HEK293T (cell line): ENCODE results near the gene DST.

Experiments
- ARNT ChIP-seq: fragments of 450-650 bp; IDR thresholded peaks from 2 replicates; pipeline ENCODE4 v1.6.1; 2017; ENCODE audit warnings: mild to moderate bottlenecking
- BHLHE40 ChIP-seq: fragments of 450-650 bp; IDR thresholded peaks from 2 replicates; pipeline ENCODE4 v1.6.1; 2016; ENCODE audit warnings: mild to moderate bottlenecking, moderate library complexity, borderline replicate concordance
- CTBP1 ChIP-seq: fragments of 450-650 bp; IDR thresholded peaks from 2 replicates; pipeline ENCODE4 v1.6.1; 2016; ENCODE audit warnings: borderline replicate concordance
- ELF4 ChIP-seq: fragments of 450-650 bp; IDR thresholded peaks from 2 replicates; pipeline ENCODE4 v1.6.1; 2017; ENCODE audit warnings: antibody characterized with exemption
- FOXA1 ChIP-seq: fragments of 450-650 bp; IDR thresholded peaks from 2 replicates; pipeline ENCODE4 v1.6.1; 2016; ENCODE audit warnings: mild to moderate bottlenecking
- FOXM1 ChIP-seq: fragments of 450-650 bp; IDR thresholded peaks from 2 replicates; pipeline ENCODE4 v1.6.1; 2017; ENCODE audit warnings: mild to moderate bottlenecking, borderline replicate concordance
- HDGF ChIP-seq: fragments of 450-650 bp; IDR thresholded peaks from 2 replicates; pipeline ENCODE4 v1.6.1; 2017; ENCODE audit warnings: antibody characterized with exemption, borderline replicate concordance
- L3MBTL2 ChIP-seq: fragments of 450-650 bp; conservative IDR thresholded peaks from 2 replicates; pipeline ENCODE4 v1.6.1; 2016; ENCODE audit warnings: mild to moderate bottlenecking
- LEF1 ChIP-seq: fragments of 450-650 bp; IDR thresholded peaks from 2 replicates; pipeline ENCODE4 v1.6.1; 2017; ENCODE audit warnings: mild to moderate bottlenecking, borderline replicate concordance
- SP1 ChIP-seq: fragments of 450-650 bp; IDR thresholded peaks from 2 replicates; pipeline ENCODE4 v1.6.1; 2017
- SUZ12 ChIP-seq: fragments of 450-650 bp; IDR thresholded peaks from 2 replicates; pipeline ENCODE4 v1.6.1; 2016; ENCODE audit warnings: mild to moderate bottlenecking
- TARDBP ChIP-seq: fragments of 450-650 bp; IDR thresholded peaks from 2 replicates; pipeline ENCODE4 v1.6.1; 2016
- ZNF384 ChIP-seq: fragments of 450-650 bp; IDR thresholded peaks from 2 replicates; pipeline ENCODE4 v1.6.1; 2016
- TF ChIP-seq, protein P1 (sequence below): fragments of 450-650 bp; IDR thresholded peaks from 2 replicates; pipeline ENCODE4 v1.6.1; 2016

DNA sequence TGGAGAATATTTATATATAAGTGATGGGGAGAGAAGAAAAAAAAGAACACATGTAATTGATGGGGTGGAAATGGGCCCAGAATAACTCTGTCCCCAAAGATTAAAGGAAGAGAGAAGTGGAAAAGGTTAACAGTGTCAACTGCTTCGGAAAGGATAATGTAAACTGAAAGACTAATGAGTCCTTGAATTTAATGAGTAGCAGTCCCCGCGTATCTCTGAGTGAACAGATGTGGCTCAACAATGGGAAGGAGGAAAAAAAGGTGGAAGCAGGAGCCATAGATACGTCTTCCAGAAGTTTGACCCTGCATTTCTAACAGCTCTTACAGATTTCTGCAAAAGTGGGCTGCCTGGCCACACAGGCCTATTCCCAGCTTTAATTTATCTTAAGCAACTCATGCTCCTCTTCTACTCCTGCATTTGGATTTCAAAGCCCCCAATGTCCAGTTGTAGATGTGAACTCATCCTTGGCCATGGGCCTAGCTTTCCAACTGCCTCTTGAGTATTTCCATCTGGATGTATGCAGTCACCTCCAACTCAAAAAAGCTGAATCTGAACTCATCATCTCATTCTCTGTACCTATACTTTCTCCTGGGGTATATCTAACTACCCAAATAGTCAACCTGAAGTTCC, 61.3 kb downstream of the DST start:
- TF ChIP-seq HDGF (no peak), LEF1 (no peak), SUZ12 (no peak), ELF4 (no peak), BHLHE40 (no peak), FOXA1 (no peak), FOXM1 (no peak), ARNT (no peak), ZNF384 (no peak), SP1 (no peak), L3MBTL2 (no peak), TARDBP (no peak), CTBP1 (no peak)
- TF ChIP-seq, protein P1, sequence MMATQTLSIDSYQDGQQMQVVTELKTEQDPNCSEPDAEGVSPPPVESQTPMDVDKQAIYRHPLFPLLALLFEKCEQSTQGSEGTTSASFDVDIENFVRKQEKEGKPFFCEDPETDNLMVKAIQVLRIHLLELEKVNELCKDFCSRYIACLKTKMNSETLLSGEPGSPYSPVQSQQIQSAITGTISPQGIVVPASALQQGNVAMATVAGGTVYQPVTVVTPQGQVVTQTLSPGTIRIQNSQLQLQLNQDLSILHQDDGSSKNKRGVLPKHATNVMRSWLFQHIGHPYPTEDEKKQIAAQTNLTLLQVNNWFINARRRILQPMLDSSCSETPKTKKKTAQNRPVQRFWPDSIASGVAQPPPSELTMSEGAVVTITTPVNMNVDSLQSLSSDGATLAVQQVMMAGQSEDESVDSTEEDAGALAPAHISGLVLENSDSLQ = no peak
